Peyer's patch (tissue), 4 donors: ENCODE data around the gene TSPEAR.

ENCODE experiments used
- POLR2A ChIP-seq, 2 donors: fragments of 450-650 bp; IDR thresholded peaks; one replicate each; pipeline ENCODE4 v1.5.1; 2017; ENCODE audit warnings: antibody characterized with exemption in 2 of 2, mild to moderate bottlenecking in 2 of 2, moderate library complexity in 2 of 2
- TF ChIP-seq, protein P1 (sequence below), 6 experiments: fragments of 450-650 bp in 4 of 6; fragments of 200-600 bp in 2 of 6; sonication (generic) in 1 of 6; IDR thresholded peaks; one replicate each; pipeline ENCODE4 v1.5.1; 2017 to 2019; ENCODE audit warnings: antibody characterized with exemption in 6 of 6, mild to moderate bottlenecking in 3 of 6, moderate library complexity in 1 of 6

DNA sequence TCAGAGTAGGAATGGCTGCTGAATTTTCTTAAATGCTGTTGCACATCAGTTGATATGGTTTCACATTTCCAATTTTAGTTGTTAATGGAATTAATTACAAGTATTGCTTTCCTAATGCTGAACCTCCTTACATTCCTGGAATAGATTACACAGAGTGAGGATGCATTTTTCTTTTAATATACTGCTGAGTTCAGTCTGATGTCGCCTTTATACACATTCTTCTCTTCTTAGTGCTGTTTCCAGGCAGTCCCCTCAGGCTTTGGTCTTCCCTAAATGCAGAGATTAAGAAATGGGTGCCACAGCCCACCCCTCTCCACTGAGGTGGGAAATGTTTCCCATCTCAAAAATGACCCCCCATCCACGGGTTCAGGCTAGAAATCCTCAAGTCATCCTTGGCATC lies 6.7 kb upstream of the TSPEAR start:
- TF ChIP-seq, protein P1, sequence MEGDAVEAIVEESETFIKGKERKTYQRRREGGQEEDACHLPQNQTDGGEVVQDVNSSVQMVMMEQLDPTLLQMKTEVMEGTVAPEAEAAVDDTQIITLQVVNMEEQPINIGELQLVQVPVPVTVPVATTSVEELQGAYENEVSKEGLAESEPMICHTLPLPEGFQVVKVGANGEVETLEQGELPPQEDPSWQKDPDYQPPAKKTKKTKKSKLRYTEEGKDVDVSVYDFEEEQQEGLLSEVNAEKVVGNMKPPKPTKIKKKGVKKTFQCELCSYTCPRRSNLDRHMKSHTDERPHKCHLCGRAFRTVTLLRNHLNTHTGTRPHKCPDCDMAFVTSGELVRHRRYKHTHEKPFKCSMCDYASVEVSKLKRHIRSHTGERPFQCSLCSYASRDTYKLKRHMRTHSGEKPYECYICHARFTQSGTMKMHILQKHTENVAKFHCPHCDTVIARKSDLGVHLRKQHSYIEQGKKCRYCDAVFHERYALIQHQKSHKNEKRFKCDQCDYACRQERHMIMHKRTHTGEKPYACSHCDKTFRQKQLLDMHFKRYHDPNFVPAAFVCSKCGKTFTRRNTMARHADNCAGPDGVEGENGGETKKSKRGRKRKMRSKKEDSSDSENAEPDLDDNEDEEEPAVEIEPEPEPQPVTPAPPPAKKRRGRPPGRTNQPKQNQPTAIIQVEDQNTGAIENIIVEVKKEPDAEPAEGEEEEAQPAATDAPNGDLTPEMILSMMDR (IDR thresholded peaks at IDR 0.05) = no peak
- TF ChIP-seq POLR2A (IDR thresholded peaks at IDR 0.05) = no peak
